Keratinocyte (primary cell): ENCODE data around the gene HSPBP1. TPM values are rescaled to one million over a fixed set of nuclear protein-coding genes. Genes with fewer than 3 reads are reported as not detected.

Source experiments
- DNase-seq: peaks from one replicate; pipeline ENCODE4 v3.0.0-alpha.2; 2011; ENCODE audit warnings: low read depth, missing footprints, low spot score
- FAIRE-seq: peaks from 2 replicates; lab custom pipeline; 2011; peaks lifted over from hg19 to GRCh38; lab: Jason Lieb, UNC
- H2AFZ ChIP-seq: 2 replicates; pipeline ENCODE4 v1.6.0; 2012; ENCODE audit warnings: low read length, control low read depth, inconsistent platforms; ENCODE audit not compliant: control insufficient read depth
- H3K27ac ChIP-seq: 2 replicates; pipeline ENCODE4 v1.5.1; 2011; ENCODE audit warnings: low read length; ENCODE audit not compliant: control insufficient read depth, insufficient read depth
- H3K27me3 ChIP-seq: 3 replicates; pipeline ENCODE4 v1.6.0; 2011; ENCODE audit warnings: low read length; ENCODE audit not compliant: control insufficient read depth, insufficient read depth; ENCODE audit errors: extremely low read depth
- H3K36me3 ChIP-seq, 2 experiments: 2 replicates in 1 of 2; 3 replicates in 1 of 2; pipeline ENCODE4 v1.5.1; 2011; ENCODE audit warnings: low read length in 2 of 2, mild to moderate bottlenecking in 1 of 2; ENCODE audit not compliant: control insufficient read depth in 2 of 2, insufficient read depth in 2 of 2; ENCODE audit errors: extremely low read depth in 1 of 2
- H3K4me1 ChIP-seq: 3 replicates; pipeline ENCODE4 v1.5.1; 2011; ENCODE audit warnings: low read length; ENCODE audit not compliant: control insufficient read depth, insufficient read depth; ENCODE audit errors: extremely low read depth
- H3K4me2 ChIP-seq: 3 replicates; pipeline ENCODE4 v1.6.0; 2011; ENCODE audit warnings: low read depth, low read length; ENCODE audit not compliant: control insufficient read depth, insufficient read depth; ENCODE audit errors: extremely low read depth
- H3K4me3 ChIP-seq, 3 experiments: fragments of 200-600 bp in 1 of 3; sonication (generic) in 1 of 3; 2 replicates in 2 of 3; 3 replicates in 1 of 3; pipeline ENCODE4 v1.5.1; 2011 to 2016; ENCODE audit warnings: low read length in 3 of 3, mild to moderate bottlenecking in 3 of 3, control low read depth in 2 of 3, inconsistent platforms in 1 of 3, low read depth in 1 of 3, mixed read lengths in 1 of 3, mixed run types in 1 of 3, moderate library complexity in 1 of 3; ENCODE audit not compliant: control insufficient read depth in 2 of 3, insufficient read depth in 2 of 3; ENCODE audit errors: extremely low read depth in 1 of 3
- H3K79me2 ChIP-seq: 2 replicates; pipeline ENCODE4 v1.6.0; 2012; ENCODE audit warnings: low read length; ENCODE audit not compliant: control insufficient read depth, insufficient read depth
- H3K9ac ChIP-seq: 3 replicates; pipeline ENCODE4 v1.6.0; 2011; ENCODE audit warnings: low read length; ENCODE audit not compliant: control insufficient read depth, insufficient read depth; ENCODE audit errors: extremely low read depth
- H3K9me1 ChIP-seq: 3 replicates; pipeline ENCODE4 v1.6.0; 2011; ENCODE audit warnings: low read length; ENCODE audit not compliant: control insufficient read depth, insufficient read depth; ENCODE audit errors: extremely low read depth
- H3K9me3 ChIP-seq: 2 replicates; pipeline ENCODE4 v1.5.1; 2012; ENCODE audit warnings: low read depth, low read length; ENCODE audit not compliant: control insufficient read depth
- H4K20me1 ChIP-seq: 3 replicates; pipeline ENCODE4 v1.6.0; 2011; ENCODE audit warnings: low read length; ENCODE audit not compliant: control insufficient read depth, insufficient read depth; ENCODE audit errors: extremely low read depth
- EZH2 ChIP-seq: IDR thresholded peaks from one replicate; pipeline ENCODE4 v1.6.1; 2012; ENCODE audit warnings: inconsistent platforms, mild to moderate bottlenecking, low read length, moderate library complexity
- dilution Hi-C: fragments of 300-500 bp; cut with MboI; formaldehyde crosslinking; loops from one replicate; pipeline ENCODE4 v1.7.0; 2020; ENCODE audit warnings: low sequenced_read_pairs; ENCODE audit not compliant: extremely low pct_ligation_motif_present
- polyA plus RNA-seq, 5 experiments: library from polyadenylated mRNA; depleted of rRNA in 3 of 5; stranded (reverse) in 3 of 5; stranded (forward) in 1 of 5; unstranded in 1 of 5; fragments of >200 nt; gene quantifications; 1 replicate in 1 of 5; 2 replicates in 3 of 5; 3 replicates in 1 of 5; pipeline versions ENCODE4 v1.2.1 to v1.2.3, GENCODE V29; 2011 to 2012; ENCODE audit warnings: missing spikeins in 2 of 5, low read depth in 1 of 5, low replicate concordance in 1 of 5
- TF ChIP-seq, protein P1 (sequence below), 3 experiments: IDR thresholded peaks in 1 of 3; conservative IDR thresholded peaks in 1 of 3; optimal IDR thresholded peaks in 1 of 3; 2 replicates in 2 of 3; 3 replicates in 1 of 3; pipeline versions ENCODE3 to v1.5.1; 2011; ENCODE audit warnings: low read length in 3 of 3, mild to moderate bottlenecking in 3 of 3, moderate library complexity in 2 of 3, control low read depth in 1 of 3, inconsistent platforms in 1 of 3; ENCODE audit not compliant: insufficient read depth in 2 of 3; ENCODE audit errors: extremely low read depth in 1 of 3

Gene HSPBP1
- polyA plus RNA-seq, 1 donor (not counting 4 experiments of a cell fraction or from before 2014, with no cell fraction given), result 20.2 TPM

DNA sequence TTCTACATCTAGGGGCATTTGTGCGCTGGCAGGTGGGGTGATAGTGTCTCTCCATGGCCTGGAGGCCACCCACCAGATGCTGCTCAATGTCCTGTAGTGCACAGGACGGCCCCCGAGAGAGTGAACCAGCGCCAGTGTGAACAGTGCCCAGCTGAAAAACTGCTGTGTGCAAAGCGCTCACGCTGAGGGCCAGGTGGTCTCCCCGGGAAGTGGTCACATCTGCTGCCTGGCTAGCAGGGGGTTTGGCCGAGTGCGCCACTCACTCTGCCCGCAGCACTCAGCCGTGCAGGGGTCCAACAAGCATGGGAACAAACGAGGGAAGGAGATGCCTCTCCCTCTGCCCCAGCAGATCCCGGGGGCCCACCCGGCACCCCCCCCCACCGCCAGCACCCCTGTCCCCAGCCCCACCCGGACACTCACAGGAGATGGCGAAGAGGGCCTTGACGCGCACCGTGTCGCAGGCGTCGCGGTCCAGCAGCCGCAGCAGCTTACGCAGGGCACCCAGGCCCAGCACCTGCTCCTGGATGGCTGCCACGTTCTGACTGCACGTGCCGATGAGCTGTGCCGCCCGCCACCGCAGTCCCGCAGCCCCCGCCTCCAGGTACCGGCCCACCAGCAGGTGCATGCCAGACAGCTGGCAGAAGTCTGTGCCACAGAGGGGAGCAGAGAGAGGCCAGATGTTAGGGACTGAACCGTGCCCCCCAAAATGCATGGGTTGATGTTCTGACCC is 5.8 kb downstream of the HSPBP1 start:
- dilution Hi-C loops, result no loop called here
- no peak for FAIRE-seq

DNA sequence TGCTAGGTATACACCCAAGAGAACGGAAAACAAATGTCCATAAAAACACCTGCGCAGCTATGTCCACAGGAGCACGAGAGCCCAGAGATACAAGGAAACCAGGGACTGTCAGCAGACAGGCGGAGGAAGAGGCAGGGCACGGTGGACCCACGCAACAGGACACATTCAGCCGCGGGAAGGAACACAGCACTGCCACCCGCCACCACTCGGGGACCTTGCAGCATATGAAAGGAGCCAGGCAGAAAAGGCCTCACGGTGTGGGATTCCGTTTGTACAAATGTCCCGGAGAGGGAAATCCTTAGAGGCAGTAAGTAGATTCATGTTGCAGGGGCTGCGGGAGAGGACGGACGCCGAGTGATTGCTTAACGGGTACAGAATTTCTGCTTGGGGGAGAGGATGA is 7.8 kb downstream of the HSPBP1 start:
- H3K36me3 ChIP-seq, result peaks cover 16 to 22% of the 10 kb centered on the region in 2 experiments

More for the DNA sequence above, 5.8 kb downstream of the HSPBP1 start:
- no peaks in the 10 kb centered on the region for H3K9me3 ChIP-seq
- H3K4me3 ChIP-seq, result no peak overlapping the region
- peaks cover 4% of the 10 kb centered on the region for H3K79me2 ChIP-seq
- TF ChIP-seq, protein P1, sequence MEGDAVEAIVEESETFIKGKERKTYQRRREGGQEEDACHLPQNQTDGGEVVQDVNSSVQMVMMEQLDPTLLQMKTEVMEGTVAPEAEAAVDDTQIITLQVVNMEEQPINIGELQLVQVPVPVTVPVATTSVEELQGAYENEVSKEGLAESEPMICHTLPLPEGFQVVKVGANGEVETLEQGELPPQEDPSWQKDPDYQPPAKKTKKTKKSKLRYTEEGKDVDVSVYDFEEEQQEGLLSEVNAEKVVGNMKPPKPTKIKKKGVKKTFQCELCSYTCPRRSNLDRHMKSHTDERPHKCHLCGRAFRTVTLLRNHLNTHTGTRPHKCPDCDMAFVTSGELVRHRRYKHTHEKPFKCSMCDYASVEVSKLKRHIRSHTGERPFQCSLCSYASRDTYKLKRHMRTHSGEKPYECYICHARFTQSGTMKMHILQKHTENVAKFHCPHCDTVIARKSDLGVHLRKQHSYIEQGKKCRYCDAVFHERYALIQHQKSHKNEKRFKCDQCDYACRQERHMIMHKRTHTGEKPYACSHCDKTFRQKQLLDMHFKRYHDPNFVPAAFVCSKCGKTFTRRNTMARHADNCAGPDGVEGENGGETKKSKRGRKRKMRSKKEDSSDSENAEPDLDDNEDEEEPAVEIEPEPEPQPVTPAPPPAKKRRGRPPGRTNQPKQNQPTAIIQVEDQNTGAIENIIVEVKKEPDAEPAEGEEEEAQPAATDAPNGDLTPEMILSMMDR (optimal IDR thresholded peaks at IDR 0.05 in 1 of 3, IDR thresholded peaks at IDR 0.05 in 1 of 3, conservative IDR thresholded peaks at IDR 0.05 in 1 of 3; ENCODE audit: extremely low read depth in 1 of 3, insufficient read depth in 2 of 3, low read length in 3 of 3), result no peak
- no peak for TF ChIP-seq EZH2
- H3K36me3 ChIP-seq, result peaks cover 18 to 25% of the 10 kb centered on the region in 2 experiments
- no peak overlapping the region for H3K9ac ChIP-seq
- no peak for DNase-seq
- no peak overlapping the region for H3K27ac ChIP-seq
- H3K27me3 ChIP-seq, result no peaks in the 10 kb centered on the region
- peaks cover 4% of the 10 kb centered on the region for H3K4me1 ChIP-seq
- no peak overlapping the region for H2AFZ ChIP-seq
- no peaks in the 10 kb centered on the region for H3K9me1 ChIP-seq
- no peak overlapping the region for H3K4me2 ChIP-seq
- H4K20me1 ChIP-seq, result no peaks in the 10 kb centered on the region

More for the DNA sequence above, 7.8 kb downstream of the HSPBP1 start:
- Histone ChIP-seq H3K9ac (no peak overlapping the region), H3K4me2 (no peak overlapping the region), H3K9me1 (no peaks in the 10 kb centered on the region), H3K4me3 (no peak overlapping the region), H3K27ac (no peak overlapping the region), H4K20me1 (no peaks in the 10 kb centered on the region), H3K27me3 (no peaks in the 10 kb centered on the region), H3K9me3 (no peaks in the 10 kb centered on the region), H3K4me1 (no peaks in the 10 kb centered on the region), H2AFZ (no peak overlapping the region), H3K79me2 (no peaks in the 10 kb centered on the region)
- TF ChIP-seq, protein P1 (optimal IDR thresholded peaks at IDR 0.05 in 1 of 3, IDR thresholded peaks at IDR 0.05 in 1 of 3, conservative IDR thresholded peaks at IDR 0.05 in 1 of 3; ENCODE audit: extremely low read depth in 1 of 3, insufficient read depth in 2 of 3, low read length in 3 of 3), result no peak
- TF ChIP-seq EZH2, result no peak
- DNase-seq (no peak), FAIRE-seq (no peak)
- dilution Hi-C loops, result no loop called here
